GM18507 (cell line): Measurements from ENCODE around the gene ASB11.

ENCODE experiments used
- DNase-seq: peaks from one replicate; pipeline ENCODE4 v3.0.0; 2011; ENCODE audit warnings: low read depth; ENCODE audit not compliant: insufficient read length; ENCODE audit errors: extremely low spot score
- FAIRE-seq: peaks from 2 replicates; lab custom pipeline; 2011; peaks lifted over from hg19 to GRCh38; lab: Jason Lieb, UNC

Gene ASB11

GRCh38 chrX:15240414-15240813, 75.0 kb downstream of the ASB11 start:
- DNase-seq: no peak
- FAIRE-seq: no peak

GRCh38 chrX:15236146-15236545, 79.3 kb downstream of the ASB11 start:
- DNase-seq (no peak), FAIRE-seq (no peak)

- no peak for FAIRE-seq
- DNase-seq: no peak
Observed at GRCh38 chrX:15235001-15235400, 80.4 kb downstream of the ASB11 start.

- peak; percentile 21 for FAIRE-seq
Observed at GRCh38 chrX:15233416-15234015, 81.9 kb downstream of the ASB11 start.

More at GRCh38 chrX:15233416-15234015, 81.9 kb downstream of the ASB11 start:
- DNase-seq: no peak
